Measurements from ENCODE around the gene SNED1. TPM values are rescaled to one million over a fixed set of nuclear protein-coding genes. Genes with fewer than 3 reads are reported as not detected.

Gene SNED1
- total RNA-seq, 3 donors from 2014 or later = 27.1 to 46.9 (median 35.2) TPM

DNA sequence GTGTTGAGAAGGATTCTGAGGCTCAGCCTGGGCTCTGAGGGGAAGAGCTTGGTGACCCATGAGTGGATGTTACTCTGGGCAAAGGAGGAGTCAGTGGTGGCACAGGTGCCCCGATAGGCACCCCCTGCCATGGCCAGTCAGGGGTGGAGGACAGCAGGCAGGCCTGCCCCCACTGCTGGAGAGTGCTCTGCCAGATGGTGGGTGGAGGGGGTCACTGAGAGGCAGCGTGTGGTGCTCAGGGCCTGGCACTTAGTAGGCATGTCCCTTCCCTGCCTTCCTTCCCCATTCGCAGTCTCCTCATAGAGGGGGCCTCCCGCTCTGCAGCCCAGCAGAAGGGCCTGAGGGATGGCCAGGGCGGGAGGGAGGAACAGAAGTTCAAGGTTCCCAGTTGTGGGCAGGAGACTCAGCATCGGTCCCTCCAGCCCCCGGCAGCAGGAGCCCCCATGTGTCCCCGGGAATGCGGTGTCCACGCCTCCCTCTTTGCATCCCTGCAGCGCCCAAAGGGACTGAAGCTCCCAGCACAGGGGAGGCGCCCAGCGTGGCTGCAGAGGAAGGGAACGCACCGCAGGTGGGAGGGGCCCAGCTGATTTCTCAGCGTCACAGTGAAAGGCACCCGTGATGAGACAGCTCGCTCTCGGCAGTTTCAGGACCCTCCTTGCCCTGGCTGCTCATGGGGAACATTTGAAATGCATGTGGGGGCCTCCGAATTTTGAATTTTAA is 5.7 kb upstream of the SNED1 start:
- Histone ChIP-seq H3K4me3 (no peak overlapping the region), H3K9me3 (peaks cover 3 to 8% of the 10 kb centered on the region in 2 donors), H3K4me1 (peaks cover 16 to 26% of the 10 kb centered on the region in 2 donors), H3K27ac (peak overlapping the region; percentile 77 to 95), H3K27me3 (no peaks in the 10 kb centered on the region), H3K36me3 (no peaks in the 10 kb centered on the region)
- no peak for TF ChIP-seq POLR2AphosphoS5 (IDR thresholded peaks at IDR 0.05)
- TF ChIP-seq CTCF (IDR thresholded peaks at IDR 0.05) = no peak
- no peak for TF ChIP-seq POLR2A (IDR thresholded peaks at IDR 0.05)
- intact Hi-C loops (cut with DNase I; ENCODE audit: low total_unique reads) = loop anchor here (10.0 kb wide), 1 partner anchor 78 kb away; no protein-coding TSS in a partner anchor
- DNase-seq (ENCODE audit: low spot score in 2 of 2) = peak in 1 of 2 donors; percentile 51

- H3K36me3 ChIP-seq = no peaks in the 10 kb centered on the region
- H3K9me3 ChIP-seq = peaks cover 0 to under 1% of the 10 kb centered on the region in 2 donors
- intact Hi-C loops (cut with DNase I; ENCODE audit: low total_unique reads) = loop anchor here (10.0 kb wide), 1 partner anchor 79 kb away; no protein-coding TSS in a partner anchor
- no peak overlapping the region for H3K4me3 ChIP-seq
- TF ChIP-seq POLR2A (IDR thresholded peaks at IDR 0.05) = no peak
- TF ChIP-seq POLR2AphosphoS5 (IDR thresholded peaks at IDR 0.05) = no peak
- no peak for TF ChIP-seq CTCF (IDR thresholded peaks at IDR 0.05)
- H3K27ac ChIP-seq = peak overlapping the region in 1 of 2 donors; percentile 38
- no peak for DNase-seq (ENCODE audit: low spot score in 2 of 2)
- H3K27me3 ChIP-seq = no peaks in the 10 kb centered on the region
- H3K4me1 ChIP-seq = peaks cover 16 to 22% of the 10 kb centered on the region in 2 donors
Measured at GRCh38 chr2:240993446-240994170, 4.8 kb upstream of the SNED1 start.

DNA sequence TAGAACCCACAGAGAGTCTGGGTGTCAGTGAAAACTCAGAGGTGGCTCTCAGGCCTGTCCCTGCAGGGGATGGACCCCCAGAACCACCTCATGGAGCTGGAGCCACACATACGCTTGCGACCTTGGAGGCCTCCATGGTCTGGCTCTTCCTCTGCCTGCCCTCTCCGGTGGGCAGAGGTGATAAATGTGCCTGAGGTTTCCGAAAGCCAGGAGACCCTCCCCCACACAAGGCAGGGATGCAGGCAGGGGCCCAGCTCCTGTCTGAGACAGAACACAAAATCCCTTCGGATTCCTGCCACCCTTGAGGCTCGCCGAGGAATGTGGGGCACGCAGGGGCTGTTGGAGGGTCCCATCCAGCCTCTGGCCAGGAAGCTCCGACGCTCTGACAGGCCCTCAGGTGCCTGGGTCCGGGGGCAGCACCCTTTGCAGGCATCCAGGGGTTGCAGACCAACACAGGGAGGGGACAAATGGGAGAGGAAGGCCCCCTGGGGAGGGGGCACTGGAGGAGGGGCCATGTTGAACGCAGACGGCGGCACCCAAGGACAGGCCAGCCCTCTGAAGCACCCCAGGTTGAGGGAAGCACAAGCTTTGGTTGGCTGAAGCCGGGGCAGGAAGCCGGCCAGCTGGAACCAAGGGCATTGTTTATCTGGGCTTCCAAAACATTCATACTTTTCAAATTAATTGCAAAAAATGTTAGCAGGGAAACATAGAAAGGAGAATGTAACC is 4.1 kb upstream of the SNED1 start:
- Histone ChIP-seq H3K27me3 (no peaks in the 10 kb centered on the region), H3K9me3 (no peaks in the 10 kb centered on the region), H3K27ac (peak overlapping the region in 1 of 2 donors; percentile 33), H3K4me3 (no peak overlapping the region), H3K36me3 (no peaks in the 10 kb centered on the region), H3K4me1 (peaks cover 16 to 22% of the 10 kb centered on the region in 2 donors)
- TF ChIP-seq POLR2A (IDR thresholded peaks at IDR 0.05) (no peak), CTCF (IDR thresholded peaks at IDR 0.05) (no peak), POLR2AphosphoS5 (IDR thresholded peaks at IDR 0.05) (no peak)
- intact Hi-C loops (cut with DNase I; ENCODE audit: low total_unique reads) = loop anchor here (10.0 kb wide), 1 partner anchor 80 kb away; no protein-coding TSS in a partner anchor
- peak in 1 of 2 donors; percentile 42 for DNase-seq (ENCODE audit: low spot score in 2 of 2)

DNA sequence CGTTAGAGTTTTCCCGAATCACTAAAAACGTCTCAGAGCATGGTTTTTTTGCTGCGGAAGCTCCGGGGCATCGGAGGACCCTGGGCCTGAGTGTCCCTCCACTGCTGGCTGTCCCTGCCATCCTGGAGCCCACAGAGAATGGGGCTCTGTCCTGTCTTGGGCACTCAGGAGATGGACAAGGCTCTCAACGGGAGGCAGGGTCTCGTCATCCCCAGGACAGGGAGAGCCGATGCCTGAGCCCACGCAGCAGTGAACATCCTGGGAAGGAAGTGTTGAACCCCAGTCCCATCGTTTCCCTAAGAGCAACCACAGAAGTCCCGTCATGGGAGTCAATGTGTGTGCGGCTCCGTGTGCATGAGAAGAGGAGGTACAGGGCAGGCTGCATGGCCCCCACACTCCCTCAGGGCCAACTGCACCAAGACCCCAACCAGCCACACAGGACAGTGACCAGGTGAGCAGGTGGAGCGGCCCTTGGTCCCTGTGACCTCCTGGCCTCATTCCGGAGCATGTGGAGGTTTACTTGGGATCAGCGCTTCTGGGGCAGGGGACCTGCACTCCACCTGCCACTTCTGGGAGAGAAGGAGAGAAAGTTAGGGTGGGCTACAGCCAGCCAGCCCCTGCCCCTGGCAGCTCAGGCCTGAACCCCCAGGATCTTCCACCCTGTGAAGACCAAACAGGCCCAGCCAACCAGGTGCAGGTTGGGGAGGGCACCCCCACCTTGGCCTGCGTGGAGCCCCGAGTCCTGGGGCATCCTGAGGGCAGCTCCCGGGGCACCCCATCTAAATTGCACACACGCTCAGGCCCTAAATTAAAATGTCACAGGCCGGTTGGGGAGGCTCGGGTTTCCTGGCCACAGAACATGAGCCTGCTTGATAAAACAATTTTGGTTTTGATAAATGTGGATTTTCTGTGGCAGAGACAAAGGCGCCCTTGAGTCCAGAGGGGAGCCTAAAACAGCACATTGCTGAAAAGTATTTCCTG is 3.1 kb upstream of the SNED1 start:
- peak in 1 of 2 donors; percentile 37 for DNase-seq (ENCODE audit: low spot score in 2 of 2)
- H3K4me3 ChIP-seq = no peak overlapping the region
- no peaks in the 10 kb centered on the region for H3K36me3 ChIP-seq
- TF ChIP-seq POLR2A (IDR thresholded peaks at IDR 0.05) = no peak
- no peak for TF ChIP-seq CTCF (IDR thresholded peaks at IDR 0.05)
- TF ChIP-seq POLR2AphosphoS5 (IDR thresholded peaks at IDR 0.05) = no peak
- intact Hi-C loops (cut with DNase I; ENCODE audit: low total_unique reads) = loop anchor here (10.0 kb wide), 1 partner anchor 81 kb away; no protein-coding TSS in a partner anchor
- H3K27me3 ChIP-seq = no peaks in the 10 kb centered on the region
- H3K27ac ChIP-seq = peak overlapping the region in 1 of 2 donors; percentile 43
- peaks cover 18 to 22% of the 10 kb centered on the region in 2 donors for H3K4me1 ChIP-seq
- H3K9me3 ChIP-seq = no peaks in the 10 kb centered on the region

Data from breast epithelium (tissue), 4 donors.